ENCODE data around the gene MYH10. TPM values are rescaled to one million over a fixed set of nuclear protein-coding genes. Genes with fewer than 3 reads are reported as not detected.

Gene MYH10
- total RNA-seq, 1 donor from 2014 or later, result 104 TPM

DNA sequence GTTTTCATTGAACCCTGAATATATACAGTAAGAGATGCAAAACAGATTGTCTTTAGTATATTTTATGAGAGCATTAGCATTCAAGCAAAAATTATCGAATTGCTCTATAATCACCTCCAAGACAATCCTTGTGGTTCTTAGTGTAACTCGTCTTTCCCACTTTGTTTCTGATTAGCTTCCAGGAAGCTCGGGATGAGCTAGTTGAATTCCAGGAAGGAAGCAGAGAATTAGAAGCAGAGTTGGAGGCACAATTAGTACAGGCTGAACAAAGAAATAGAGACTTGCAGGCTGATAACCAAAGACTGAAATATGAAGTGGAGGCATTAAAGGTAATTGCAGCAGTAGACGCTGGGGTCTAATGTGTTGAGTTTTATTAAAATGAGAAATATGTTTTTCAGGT lies 185.0 kb downstream of the MYH10 start:
- no peak for DNase-seq (ENCODE audit: low spot score)

DNA sequence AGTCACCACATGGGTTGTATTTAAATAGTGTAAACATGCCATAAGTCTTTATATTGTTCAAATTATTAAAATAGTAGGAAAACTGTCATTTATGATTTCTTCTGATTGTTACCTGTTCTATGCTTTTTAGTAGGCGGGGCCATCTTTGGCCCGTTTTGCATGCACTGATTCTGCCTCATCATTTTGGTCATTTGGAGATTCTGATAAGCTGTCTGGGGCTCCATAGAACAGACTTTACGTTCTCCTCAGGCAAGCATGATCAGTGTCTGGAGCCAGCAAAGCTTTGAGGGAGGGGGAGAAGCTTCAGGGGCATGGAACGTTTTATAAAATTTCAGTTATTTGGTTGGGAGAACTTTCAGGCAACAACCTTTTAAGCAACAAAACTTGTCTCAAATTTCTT lies 186.0 kb downstream of the MYH10 start:
- DNase-seq (ENCODE audit: low spot score), result no peak

DNA sequence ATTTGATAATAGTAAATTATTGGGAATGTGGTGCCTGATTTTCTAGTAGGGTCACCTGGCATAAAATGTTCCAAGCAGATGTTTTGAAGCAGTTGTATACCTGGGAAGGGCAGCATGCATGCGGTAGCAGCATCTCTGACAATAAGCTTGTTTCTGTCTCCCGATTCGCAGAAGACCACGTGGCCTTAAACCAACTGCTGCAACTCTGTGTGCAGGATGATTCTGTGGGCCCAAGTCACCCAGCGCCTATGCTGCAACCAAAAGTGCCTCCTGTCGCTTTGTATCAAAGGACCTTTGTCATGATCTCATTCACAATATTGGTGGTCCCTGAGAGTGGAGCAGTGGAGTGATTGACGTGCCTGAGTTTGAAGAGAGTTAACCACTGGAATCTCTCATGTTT lies 186.8 kb downstream of the MYH10 start:
- no peak for DNase-seq (ENCODE audit: low spot score)

DNA sequence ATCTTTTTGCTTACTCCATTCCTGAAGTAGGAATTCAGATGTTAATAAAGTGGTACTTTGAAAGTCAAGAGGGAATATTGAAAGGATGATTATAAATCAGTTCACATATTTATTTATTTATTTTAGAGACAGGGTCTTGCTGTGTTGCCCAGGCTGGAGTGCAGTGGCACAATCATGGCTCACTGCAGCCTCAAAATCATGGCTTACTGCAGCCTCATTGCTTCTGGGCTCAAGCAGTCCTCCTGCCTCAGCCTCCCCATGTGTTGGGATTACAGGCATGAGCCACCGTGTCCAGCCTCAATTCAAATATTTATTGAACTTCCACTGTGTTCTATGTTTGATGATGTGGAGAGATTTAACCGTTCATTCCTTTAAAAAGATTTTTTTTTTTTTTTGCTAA lies 188.2 kb downstream of the MYH10 start:
- no peak for DNase-seq (ENCODE audit: low spot score)

DNA sequence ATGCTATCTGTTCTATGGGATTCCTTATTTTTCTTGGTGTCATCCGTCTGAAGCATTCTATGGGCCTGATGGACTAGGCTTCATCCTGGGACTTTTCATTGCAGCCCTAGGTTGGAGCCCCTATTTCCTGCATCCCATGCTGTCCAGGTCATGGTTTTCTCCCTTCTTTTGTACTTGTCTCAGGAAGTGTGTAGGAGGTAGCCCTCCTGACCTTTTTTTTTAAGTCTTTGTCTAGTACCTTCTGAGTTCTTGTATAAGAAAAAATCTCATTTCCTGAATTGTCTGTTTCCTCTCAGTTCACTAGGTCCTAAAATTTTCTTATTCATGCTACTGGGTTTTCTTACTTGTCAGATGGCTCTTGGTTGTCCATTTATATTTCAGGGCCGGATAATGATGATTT lies 188.8 kb downstream of the MYH10 start:
- DNase-seq (ENCODE audit: low spot score), result no peak

DNA sequence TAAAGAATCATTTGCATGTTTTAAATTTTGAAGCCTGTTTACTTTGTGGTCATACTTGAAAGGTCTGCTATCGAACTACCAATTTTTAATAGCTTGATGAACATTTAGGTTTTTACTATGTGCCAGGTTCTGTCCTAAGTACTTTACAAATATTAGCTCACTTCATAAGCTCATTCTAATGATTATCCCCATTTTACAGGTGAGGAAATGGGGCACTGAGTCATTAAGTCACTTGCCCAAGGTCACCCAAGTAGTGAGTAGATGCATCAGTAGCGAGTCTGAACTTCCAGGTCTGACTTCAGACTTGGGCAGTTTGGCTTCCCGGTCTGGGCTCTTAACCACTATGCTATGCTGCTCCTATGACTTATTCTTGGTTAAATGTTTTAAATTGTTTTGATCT lies 190.8 kb downstream of the MYH10 start:
- DNase-seq (ENCODE audit: low spot score), result no peak

DNA sequence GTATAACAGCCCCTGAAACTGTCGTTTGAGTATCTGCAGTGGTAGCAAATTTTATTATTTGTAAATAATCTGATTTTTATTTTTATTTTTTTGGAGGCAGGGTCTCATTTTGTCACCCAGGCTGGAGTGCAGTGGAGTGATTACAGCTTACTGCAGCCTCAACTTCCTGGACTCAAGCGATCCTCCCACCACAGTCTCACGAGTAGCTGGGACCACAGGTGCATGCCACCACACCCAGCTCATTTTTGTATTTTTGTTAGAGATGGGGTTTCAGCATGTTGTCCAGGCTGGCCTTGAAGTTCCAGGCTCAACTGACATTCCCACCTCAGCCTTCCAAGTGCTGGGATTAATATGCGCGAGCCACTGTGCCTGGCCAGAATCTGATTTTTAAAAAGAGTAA lies 192.1 kb downstream of the MYH10 start:
- DNase-seq (ENCODE audit: low spot score), result no peak

DNA sequence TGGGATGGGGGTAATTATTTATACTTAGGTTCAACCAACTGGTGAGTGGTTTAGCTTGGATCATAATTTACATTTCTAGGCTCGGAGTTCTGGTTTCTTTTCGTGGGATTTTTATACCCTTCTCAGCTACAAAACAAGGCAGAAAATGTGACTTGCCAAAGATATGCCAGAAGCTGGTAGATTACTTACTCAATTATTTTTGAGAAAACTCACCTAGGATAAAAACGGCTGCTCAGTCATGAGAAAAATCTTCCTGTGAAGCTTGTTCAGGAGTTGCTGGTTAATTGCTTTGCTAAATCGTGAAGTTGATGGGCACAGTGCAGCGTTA lies 193.7 kb downstream of the MYH10 start:
- DNase-seq (ENCODE audit: low spot score), result no peak

DNA sequence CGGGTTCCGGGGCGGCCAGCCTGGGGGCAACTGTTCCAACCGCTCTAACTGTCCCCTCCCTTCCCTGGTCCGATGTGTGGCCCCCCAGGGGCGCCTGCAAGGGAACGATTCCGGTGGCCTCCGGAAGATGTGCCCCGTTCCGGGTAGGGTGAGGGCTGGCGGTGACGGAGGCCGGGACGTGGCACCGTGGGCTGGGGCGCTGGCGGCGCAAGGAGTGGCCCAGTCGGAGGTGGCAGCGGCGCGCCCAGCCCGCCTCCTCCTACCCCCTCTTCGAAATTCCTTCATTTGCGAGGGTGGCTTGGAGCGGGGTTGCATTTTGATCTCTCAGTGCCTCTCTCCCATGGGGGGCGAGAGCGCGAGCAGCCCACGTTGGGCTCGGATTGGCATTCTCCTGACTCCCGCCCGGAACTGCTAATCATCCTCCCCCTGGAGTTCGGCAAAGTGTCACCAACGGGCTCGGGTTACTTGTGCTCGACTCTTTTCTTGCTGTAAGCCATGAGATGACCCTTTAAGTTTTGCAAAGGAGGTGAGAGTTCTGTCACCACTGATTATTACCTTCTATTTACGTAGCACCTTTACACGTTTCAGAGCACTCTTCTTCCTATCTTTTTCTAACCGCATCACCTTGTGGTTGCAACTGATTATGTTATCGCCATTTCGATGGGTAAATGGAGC lies 194.2 kb downstream of the MYH10 start:
- peak; percentile 54 for DNase-seq (ENCODE audit: low spot score)

DNA sequence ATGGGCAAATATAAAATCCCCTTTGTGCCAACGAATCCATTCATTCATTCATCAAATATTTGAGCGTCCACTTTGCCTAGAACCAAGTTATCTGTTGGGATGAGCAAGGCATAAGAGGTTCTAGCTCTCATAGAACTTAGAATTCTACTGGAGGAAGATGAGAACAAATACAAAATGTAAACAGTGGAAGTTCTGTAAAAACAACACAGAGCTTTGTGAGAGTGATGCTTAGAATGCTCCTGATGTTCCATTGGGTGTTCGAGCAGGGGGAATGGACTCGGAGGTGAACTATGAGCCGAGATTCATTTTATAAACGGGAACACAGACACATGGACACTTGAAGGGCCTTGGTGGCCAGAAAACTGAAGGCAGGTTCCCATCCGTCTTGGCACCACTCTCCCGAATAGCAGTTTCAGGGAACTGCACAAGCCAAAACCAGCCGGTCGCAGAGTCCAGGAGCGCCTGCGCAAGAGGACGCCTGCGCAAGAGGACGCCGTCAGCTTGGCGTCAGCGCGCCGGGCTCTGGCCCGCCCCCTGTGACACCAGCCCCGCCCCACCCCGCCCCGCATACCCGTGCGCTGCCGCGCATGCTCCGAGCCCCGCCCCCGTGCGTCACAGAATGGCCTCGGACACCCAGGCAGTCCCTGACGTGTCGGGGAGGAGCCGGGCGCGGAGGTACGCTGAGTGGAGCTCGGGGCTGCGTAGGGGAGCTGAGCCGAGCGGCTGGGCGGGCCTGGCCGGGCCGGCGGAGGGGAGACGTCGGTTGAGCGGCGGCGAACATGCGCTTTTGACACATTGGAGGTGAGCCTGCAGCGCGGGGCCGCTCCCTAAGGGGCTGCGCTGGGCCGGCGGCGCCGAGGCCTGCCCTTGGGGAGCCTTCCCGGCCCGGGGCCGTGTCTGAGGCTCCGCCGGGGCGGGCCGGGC lies 195.0 kb downstream of the MYH10 start, which contains the start of gene NDEL1:
NDEL1 (plus strand) TSS at position 640 of the 924 bp plus-strand sequence. CDS start 8,388 bp downstream, outside the sequence.
- DNase-seq (ENCODE audit: low spot score), result peak; percentile 99

DNA sequence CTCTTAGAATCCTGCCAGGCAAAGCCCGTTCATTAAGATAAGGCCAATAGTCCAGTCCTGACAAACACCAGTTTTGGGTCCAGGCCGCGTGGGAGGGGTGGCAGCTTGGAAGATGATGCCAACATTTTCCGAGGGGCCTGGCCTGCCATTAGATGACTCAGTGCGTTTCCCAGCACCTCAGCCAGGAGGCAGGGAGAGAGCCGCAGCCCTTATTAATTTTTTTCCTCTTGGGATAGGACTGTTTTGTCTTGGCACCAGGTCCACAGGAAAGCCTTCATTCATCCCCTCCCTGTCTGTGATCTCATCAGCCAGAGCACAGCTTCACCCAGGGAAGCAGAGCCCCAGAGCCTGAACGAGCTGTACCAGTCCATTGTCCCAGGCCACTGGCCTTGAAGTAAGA lies 199.6 kb downstream of the MYH10 start:
- peak; percentile 61 for DNase-seq (ENCODE audit: low spot score)

DNA sequence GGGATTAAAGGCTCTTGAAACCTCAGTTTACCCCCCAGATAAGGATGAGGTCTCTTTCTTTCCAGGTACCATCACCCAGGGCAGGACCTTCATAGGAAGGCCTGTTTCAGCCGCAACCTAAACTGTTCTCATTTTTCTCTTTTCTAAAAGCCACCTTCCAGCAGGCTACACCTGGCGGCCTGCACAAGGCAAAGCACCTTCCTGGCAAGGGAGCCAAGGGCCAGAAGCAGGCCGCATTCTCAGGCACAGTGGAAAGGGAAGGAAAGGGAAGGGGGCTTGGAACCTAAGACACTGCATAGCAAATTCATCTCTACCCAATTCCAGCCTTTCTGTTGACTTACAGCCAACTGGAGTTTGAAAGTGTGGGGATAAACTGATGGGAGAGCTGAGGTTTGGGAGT lies 203.7 kb downstream of the MYH10 start:
- no peak for DNase-seq (ENCODE audit: low spot score)

DNA sequence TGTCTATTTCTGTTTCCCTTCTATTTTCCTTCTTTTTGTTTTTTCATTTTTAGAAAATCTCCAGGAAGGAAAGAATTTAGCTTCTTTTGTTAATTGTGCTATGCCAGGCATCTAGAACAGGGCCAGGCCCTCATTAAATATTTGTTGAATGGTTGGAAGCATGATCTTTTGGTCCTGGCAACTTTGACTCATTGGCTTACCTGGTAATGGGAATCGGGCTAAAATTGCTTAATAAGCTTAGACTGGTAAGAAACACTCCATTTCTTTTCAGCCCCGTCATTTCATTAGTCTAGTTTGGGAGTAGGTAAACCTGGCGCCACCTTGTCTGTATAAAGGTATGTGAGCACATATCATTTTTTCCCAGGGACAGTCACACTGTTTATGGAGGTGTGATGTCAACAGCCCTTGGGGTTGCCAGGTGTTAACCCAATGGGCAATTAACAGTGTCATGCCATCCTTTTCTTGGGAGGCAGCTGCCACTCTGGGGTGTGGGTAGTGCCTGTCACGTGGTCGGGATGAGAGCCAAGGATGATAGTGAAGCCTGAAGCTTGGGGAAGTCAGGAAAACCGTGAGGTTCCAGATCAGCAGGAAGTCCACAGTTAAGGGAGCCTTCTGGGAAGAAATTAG lies 204.3 kb downstream of the MYH10 start:
- no peak for DNase-seq (ENCODE audit: low spot score)

Other genes with a start within 250 kb of the MYH10 start
- gene RPL26, start 247.5 kb downstream of the MYH10 start, total RNA-seq, result 1,147 TPM
- gene RNF222, start 232.9 kb downstream of the MYH10 start, total RNA-seq, result not detected
- gene NDEL1, start 194.8 kb downstream of the MYH10 start, total RNA-seq, result 60.0 TPM
- not detected for gene CCDC42, start 114.1 kb upstream of the MYH10 start, total RNA-seq
- not detected for gene SPDYE4, start 127.8 kb upstream of the MYH10 start, total RNA-seq
- 2.9 TPM for gene MFSD6L, start 168.6 kb upstream of the MYH10 start, total RNA-seq
- 2.8 TPM for gene PIK3R6, start 236.9 kb upstream of the MYH10 start, total RNA-seq

Data from mucosa of gallbladder (tissue), 1 donor.